ENCODE data around the gene CTNNA3.

Gene CTNNA3

DNA sequence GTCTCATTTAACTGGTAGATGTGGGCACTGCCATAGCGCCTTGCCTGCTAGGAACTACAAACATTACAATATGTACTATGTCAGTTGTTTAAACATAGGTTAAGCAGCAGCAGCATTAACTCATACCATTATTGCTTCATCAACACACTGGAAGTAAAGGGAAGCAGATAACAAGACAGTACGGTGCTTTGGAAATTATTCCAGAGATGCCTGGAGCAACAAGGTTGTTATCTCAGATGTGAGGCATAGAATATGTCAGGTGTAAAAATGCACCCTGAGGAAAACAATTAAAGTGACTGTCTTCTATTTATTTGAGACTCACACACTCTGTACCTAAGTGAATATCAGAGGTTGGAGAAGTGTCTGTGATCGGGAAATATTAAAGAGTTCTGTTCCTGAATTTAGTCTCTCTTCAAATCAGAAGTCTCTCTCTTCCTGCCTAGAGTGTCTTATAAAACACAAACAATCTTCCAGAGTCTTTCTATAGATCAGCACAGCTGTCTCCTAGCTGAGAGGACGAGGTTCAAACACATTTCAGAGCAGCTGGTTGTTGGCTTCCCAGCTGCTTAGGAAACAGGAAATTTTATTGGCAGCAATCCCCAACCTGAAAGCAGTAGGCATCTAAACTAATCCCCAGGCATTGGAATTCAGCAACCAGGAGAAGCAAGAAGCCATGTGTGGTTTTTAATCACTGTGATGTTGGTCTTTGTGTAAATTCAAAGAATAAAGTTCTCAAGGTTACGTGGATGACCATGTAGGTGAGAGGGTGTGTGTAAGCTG lies 1764.5 kb downstream of the CTNNA3 start:
- Histone ChIP-seq H3K9me3 (ENCODE audit: control insufficient read depth, low read length) (no peaks in the 10 kb centered on the region), H3K27me3 (ENCODE audit: control insufficient read depth, insufficient read depth, low read length) (no peaks in the 10 kb centered on the region), H3K4me1 (ENCODE audit: control insufficient read depth, insufficient read depth, low read length) (no peaks in the 10 kb centered on the region), H3K36me3 (ENCODE audit: control insufficient read depth, insufficient read depth, low read length) (no peaks in the 10 kb centered on the region), H3K4me3 (ENCODE audit: low read length) (no peak overlapping the region), H3K9ac (ENCODE audit: low read length) (no peak overlapping the region)

DNA sequence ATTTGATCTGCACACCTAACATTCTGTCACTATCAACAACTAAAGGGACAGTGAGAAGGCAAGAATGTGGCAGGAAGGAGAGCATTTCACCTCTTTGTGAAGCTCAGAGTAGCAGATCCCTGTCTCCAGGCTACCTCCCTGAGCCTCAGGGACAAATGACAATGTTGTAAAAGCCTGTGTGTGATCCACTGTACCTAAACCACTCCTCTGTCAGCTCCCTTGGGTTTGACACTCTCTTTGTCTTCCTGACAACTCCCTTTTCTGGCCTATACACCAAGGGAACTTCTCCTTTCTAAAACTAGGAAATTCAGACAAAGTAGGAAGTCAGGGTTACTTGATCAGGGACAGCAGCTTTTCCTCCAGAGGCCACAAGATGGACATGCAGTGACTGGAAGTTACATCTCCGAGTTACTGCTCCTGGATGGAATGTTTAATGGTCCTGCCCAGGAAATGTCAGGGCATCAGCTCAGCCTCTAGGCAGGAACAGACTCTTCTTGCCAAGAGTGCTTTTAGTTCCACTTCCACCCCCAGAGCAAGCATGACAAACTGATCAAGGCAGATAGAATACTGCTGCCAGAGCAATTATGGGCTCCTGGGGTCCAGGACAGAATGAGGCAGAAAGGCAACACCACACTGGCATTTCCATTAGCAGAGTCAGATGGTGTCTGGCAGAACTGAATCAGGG lies 1784.7 kb downstream of the CTNNA3 start:
- no peaks in the 10 kb centered on the region for H3K36me3 ChIP-seq (ENCODE audit: control insufficient read depth, insufficient read depth, low read length)
- H3K4me3 ChIP-seq (ENCODE audit: low read length): no peak overlapping the region
- H3K4me1 ChIP-seq (ENCODE audit: control insufficient read depth, insufficient read depth, low read length): no peaks in the 10 kb centered on the region
- no peaks in the 10 kb centered on the region for H3K9me3 ChIP-seq (ENCODE audit: control insufficient read depth, low read length)
- no peak overlapping the region for H3K9ac ChIP-seq (ENCODE audit: low read length)
- H3K27me3 ChIP-seq (ENCODE audit: control insufficient read depth, insufficient read depth, low read length): no peaks in the 10 kb centered on the region

DNA sequence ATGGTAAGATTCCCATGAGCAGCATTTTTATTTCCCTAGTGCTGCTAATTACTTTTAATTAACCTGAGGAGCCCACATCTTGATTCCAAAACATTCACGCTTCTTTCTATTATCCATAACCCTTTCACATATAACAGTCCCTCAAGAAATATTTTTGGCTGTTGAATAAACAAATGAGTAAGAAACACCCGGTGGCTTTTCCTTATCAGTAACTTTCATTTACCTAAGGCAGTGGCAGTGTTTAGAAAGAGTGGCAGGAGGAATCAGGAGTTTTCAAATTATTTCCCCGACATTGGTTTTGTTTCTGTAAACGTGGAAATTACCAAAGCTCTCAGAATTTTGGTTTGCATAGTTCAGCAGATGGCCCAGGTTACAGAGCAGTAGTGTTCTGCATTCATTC lies 1785.8 kb downstream of the CTNNA3 start:
- Histone ChIP-seq H3K4me3 (ENCODE audit: low read length) (no peak overlapping the region), H3K36me3 (ENCODE audit: control insufficient read depth, insufficient read depth, low read length) (no peaks in the 10 kb centered on the region), H3K9ac (ENCODE audit: low read length) (no peak overlapping the region), H3K4me1 (ENCODE audit: control insufficient read depth, insufficient read depth, low read length) (no peaks in the 10 kb centered on the region), H3K9me3 (ENCODE audit: control insufficient read depth, low read length) (no peaks in the 10 kb centered on the region), H3K27me3 (ENCODE audit: control insufficient read depth, insufficient read depth, low read length) (no peaks in the 10 kb centered on the region)

DNA sequence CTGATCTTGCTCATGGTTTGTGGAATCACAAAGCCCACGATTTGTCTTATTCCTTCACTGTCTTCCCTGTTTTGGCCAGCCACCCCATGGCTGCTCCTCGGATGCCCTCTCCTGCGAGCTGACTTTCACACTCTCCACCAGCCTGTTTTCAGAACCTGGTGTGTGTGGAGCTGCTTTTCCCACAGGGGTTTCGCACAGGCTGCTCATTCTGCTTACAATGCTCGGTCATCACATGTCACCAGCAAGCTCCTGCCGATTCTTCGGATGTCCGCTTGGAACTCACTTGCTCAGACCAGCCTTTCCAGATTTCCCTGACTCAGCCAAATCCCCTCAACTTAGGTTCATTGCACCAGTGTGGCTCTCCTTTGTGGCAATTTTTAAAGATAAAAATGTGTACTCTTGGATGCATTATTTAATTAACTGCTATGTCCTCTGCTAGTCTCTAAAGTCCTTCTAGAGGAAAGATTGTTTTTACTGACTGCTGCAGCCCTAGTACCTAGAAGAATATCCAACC lies 1788.7 kb downstream of the CTNNA3 start:
- Histone ChIP-seq H3K9me3 (ENCODE audit: control insufficient read depth, low read length) (no peaks in the 10 kb centered on the region), H3K36me3 (ENCODE audit: control insufficient read depth, insufficient read depth, low read length) (no peaks in the 10 kb centered on the region), H3K9ac (ENCODE audit: low read length) (no peak overlapping the region), H3K4me1 (ENCODE audit: control insufficient read depth, insufficient read depth, low read length) (no peaks in the 10 kb centered on the region), H3K4me3 (ENCODE audit: low read length) (no peak overlapping the region), H3K27me3 (ENCODE audit: control insufficient read depth, insufficient read depth, low read length) (no peaks in the 10 kb centered on the region)

DNA sequence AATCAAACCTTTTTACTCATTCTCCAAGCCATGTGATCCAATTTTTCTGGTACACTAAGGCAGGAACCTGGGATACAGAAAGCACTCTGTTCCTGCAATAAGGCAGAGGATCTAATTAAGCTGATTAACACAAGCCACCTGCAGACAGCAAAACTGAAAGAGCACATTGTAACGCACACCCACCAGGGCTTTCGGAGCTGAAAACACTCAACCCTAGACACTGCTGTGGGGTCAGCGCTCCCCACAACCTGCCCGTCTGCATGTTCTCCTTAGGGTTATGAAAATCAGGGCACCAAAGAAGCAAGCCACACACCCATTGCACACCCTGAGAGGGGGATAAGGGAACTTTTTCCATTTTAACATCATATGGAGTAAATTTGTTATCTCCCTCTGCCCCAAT lies 1792.4 kb downstream of the CTNNA3 start:
- no peaks in the 10 kb centered on the region for H3K4me1 ChIP-seq (ENCODE audit: control insufficient read depth, insufficient read depth, low read length)
- H3K9me3 ChIP-seq (ENCODE audit: control insufficient read depth, low read length): no peaks in the 10 kb centered on the region
- H3K9ac ChIP-seq (ENCODE audit: low read length): no peak overlapping the region
- no peaks in the 10 kb centered on the region for H3K27me3 ChIP-seq (ENCODE audit: control insufficient read depth, insufficient read depth, low read length)
- no peaks in the 10 kb centered on the region for H3K36me3 ChIP-seq (ENCODE audit: control insufficient read depth, insufficient read depth, low read length)
- no peak overlapping the region for H3K4me3 ChIP-seq (ENCODE audit: low read length)

DNA sequence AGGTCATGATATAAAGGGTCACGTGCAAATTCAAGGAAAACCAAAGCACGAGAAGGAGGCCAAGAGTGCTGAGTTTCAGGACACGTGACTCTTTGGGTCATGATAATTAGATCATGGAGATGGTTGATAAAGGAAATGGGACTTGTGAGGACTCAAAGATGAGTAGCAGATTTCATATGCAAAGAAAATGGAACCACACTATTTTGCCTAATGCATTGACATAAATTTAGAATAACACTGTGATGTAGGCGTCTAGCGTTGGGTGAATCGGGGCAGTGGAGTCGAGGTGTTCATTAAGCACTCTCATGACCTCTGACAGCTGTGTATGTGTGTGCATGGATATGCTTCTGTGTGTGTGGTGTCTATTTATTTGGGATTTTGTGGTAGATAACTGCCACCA lies 1795.7 kb downstream of the CTNNA3 start:
- no peak overlapping the region for H3K4me3 ChIP-seq (ENCODE audit: low read length)
- H3K9ac ChIP-seq (ENCODE audit: low read length): no peak overlapping the region
- no peaks in the 10 kb centered on the region for H3K9me3 ChIP-seq (ENCODE audit: control insufficient read depth, low read length)
- H3K27me3 ChIP-seq (ENCODE audit: control insufficient read depth, insufficient read depth, low read length): no peaks in the 10 kb centered on the region
- H3K36me3 ChIP-seq (ENCODE audit: control insufficient read depth, insufficient read depth, low read length): no peaks in the 10 kb centered on the region
- no peaks in the 10 kb centered on the region for H3K4me1 ChIP-seq (ENCODE audit: control insufficient read depth, insufficient read depth, low read length)

DNA sequence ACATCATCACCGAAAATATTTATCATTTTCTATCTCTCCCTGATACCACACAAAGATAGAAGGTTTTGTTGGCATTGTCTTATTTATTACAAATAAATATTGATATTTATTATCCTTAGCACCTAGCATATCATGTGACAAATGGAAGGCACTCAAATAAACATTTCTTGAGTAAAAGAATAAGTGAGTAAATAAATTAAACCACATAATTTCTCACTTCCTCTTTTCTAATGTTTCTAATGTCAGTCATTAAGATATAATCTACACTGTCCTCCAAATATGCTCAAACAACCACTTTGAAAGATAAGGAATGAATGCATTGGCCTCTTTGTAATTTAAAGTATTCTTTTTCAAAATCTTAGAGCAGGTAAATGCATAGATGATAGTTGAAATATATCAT lies 1797.9 kb downstream of the CTNNA3 start:
- H3K27me3 ChIP-seq (ENCODE audit: control insufficient read depth, insufficient read depth, low read length): no peaks in the 10 kb centered on the region
- no peaks in the 10 kb centered on the region for H3K36me3 ChIP-seq (ENCODE audit: control insufficient read depth, insufficient read depth, low read length)
- H3K9ac ChIP-seq (ENCODE audit: low read length): no peak overlapping the region
- no peaks in the 10 kb centered on the region for H3K9me3 ChIP-seq (ENCODE audit: control insufficient read depth, low read length)
- H3K4me3 ChIP-seq (ENCODE audit: low read length): no peak overlapping the region
- no peaks in the 10 kb centered on the region for H3K4me1 ChIP-seq (ENCODE audit: control insufficient read depth, insufficient read depth, low read length)

DNA sequence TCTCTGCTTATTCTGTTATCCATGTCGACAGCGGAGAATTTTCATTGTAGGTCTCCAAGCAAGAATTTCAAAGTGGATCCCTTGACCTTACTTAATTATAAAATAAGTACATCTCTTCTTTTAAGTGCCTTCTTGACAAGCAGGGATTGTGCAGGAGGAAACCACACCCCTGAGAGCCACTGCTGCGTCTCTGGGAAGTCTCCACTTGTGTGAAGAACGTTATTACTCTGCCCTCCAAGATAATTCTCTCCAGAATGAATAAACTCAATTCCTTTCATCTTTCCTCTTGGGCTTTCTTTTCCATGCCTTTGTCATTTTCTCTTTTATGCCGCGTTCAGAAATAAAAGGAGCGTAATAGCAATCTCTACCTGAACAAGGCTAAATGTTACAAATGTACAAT lies 1801.0 kb downstream of the CTNNA3 start:
- Histone ChIP-seq H3K27me3 (ENCODE audit: control insufficient read depth, insufficient read depth, low read length) (no peaks in the 10 kb centered on the region), H3K4me1 (ENCODE audit: control insufficient read depth, insufficient read depth, low read length) (no peaks in the 10 kb centered on the region), H3K9ac (ENCODE audit: low read length) (no peak overlapping the region), H3K4me3 (ENCODE audit: low read length) (no peak overlapping the region), H3K9me3 (ENCODE audit: control insufficient read depth, low read length) (no peaks in the 10 kb centered on the region), H3K36me3 (ENCODE audit: control insufficient read depth, insufficient read depth, low read length) (no peaks in the 10 kb centered on the region)

DNA sequence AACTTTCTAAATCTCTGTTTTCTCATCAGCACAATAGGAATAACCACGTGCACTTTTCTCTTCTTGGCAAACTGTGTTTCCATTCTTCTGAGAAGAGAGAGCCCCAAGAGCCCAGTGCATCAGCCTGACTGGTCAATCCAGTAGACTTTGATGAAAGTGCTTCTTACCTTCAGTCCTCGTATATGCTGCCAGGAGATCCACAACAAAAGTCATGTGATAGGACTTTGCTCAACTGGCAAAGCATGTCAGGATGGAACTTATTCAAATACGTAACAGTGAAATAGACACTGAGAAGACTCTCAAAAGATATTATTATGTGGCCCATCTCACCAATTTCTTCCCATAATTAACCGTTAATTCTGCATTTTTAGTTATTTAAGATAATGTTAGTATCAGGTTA lies 1801.6 kb downstream of the CTNNA3 start:
- no peaks in the 10 kb centered on the region for H3K27me3 ChIP-seq (ENCODE audit: control insufficient read depth, insufficient read depth, low read length)
- H3K4me3 ChIP-seq (ENCODE audit: low read length): no peak overlapping the region
- no peaks in the 10 kb centered on the region for H3K36me3 ChIP-seq (ENCODE audit: control insufficient read depth, insufficient read depth, low read length)
- H3K9ac ChIP-seq (ENCODE audit: low read length): no peak overlapping the region
- H3K9me3 ChIP-seq (ENCODE audit: control insufficient read depth, low read length): no peaks in the 10 kb centered on the region
- no peaks in the 10 kb centered on the region for H3K4me1 ChIP-seq (ENCODE audit: control insufficient read depth, insufficient read depth, low read length)

DNA sequence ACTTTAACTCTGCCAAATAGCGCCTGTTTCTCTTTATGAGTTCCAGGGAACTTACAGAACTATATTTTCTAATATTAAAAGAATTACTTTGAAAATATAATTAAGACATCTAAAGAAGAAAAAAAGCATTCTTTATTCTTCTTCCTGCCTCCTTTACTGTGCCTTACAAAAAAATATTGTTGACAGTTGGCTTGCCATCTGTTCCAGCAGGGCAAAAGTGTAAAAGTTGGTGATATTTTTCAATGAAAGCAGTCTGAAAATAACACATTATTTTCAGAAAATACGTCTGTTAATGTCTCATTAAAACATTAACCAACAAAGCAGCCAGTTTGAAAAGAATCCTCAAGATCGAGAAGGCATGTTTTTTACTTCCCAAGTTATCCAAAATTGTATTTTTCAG lies 1802.3 kb downstream of the CTNNA3 start:
- no peak overlapping the region for H3K9ac ChIP-seq (ENCODE audit: low read length)
- H3K27me3 ChIP-seq (ENCODE audit: control insufficient read depth, insufficient read depth, low read length): no peaks in the 10 kb centered on the region
- no peaks in the 10 kb centered on the region for H3K4me1 ChIP-seq (ENCODE audit: control insufficient read depth, insufficient read depth, low read length)
- H3K36me3 ChIP-seq (ENCODE audit: control insufficient read depth, insufficient read depth, low read length): no peaks in the 10 kb centered on the region
- H3K4me3 ChIP-seq (ENCODE audit: low read length): no peak overlapping the region
- no peaks in the 10 kb centered on the region for H3K9me3 ChIP-seq (ENCODE audit: control insufficient read depth, low read length)

DNA sequence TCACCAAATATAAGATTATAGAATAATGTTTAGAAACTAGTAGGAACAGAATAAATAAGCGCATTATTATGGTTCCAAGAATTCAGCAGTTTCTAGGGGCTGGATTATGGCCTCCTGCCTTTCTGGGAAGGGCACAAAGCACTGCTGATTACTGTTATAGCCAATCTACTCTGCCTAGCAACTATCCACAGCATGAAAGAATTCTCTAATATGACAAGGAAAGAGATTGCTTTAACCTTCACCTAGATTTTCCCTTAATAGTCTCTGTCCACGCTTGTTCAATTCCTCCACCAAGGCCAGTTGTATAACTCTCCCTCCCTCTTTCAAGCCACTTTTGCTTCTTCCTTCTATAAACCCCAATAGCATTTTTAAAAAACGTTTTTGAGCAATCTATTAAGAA lies 1803.7 kb downstream of the CTNNA3 start:
- no peaks in the 10 kb centered on the region for H3K36me3 ChIP-seq (ENCODE audit: control insufficient read depth, insufficient read depth, low read length)
- no peak overlapping the region for H3K4me3 ChIP-seq (ENCODE audit: low read length)
- no peaks in the 10 kb centered on the region for H3K4me1 ChIP-seq (ENCODE audit: control insufficient read depth, insufficient read depth, low read length)
- H3K9me3 ChIP-seq (ENCODE audit: control insufficient read depth, low read length): no peaks in the 10 kb centered on the region
- no peaks in the 10 kb centered on the region for H3K27me3 ChIP-seq (ENCODE audit: control insufficient read depth, insufficient read depth, low read length)
- H3K9ac ChIP-seq (ENCODE audit: low read length): no peak overlapping the region

DNA sequence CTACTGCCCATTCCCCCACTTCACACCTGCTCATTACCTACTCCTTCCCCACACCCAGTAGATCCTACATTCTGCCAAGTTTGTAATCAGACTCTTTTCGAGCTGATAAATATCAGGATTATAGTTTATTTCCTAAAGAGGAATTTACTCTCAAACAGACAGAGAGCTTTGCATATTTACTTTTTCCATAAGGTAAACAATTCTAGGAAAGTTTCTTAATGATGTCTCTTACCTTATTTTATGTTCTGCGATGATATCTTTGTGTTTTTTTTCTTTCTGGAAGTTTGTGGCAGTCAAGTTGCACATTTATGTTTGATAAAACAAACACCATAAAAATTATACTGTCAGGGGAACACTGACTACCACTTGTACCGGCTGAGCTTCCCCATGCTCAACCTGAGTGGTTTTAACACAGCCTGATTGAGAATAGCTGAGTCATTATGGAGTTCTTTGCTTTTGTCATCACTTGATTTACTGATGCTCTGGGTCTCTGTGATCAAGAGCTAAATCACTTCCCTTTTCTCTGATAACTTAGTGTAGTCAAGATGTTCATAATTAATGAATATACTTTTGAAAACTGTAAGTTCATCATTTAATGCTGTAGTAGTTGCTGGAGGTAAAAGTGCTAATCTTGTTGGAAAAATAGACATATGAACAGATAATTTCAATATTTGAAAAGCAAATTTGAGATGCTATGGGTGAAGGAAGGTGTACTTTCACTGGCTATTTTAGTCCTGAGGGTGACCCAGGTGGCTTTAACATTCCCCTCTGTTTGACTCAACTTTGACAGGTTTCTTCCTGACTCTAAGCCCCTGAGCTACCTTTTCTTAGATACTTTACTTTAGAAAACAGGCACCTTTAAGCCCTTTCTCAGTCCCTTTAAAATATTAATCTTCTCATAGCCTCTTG lies 1804.7 kb downstream of the CTNNA3 start:
- H3K9me3 ChIP-seq (ENCODE audit: control insufficient read depth, low read length): no peaks in the 10 kb centered on the region
- H3K9ac ChIP-seq (ENCODE audit: low read length): no peak overlapping the region
- H3K4me3 ChIP-seq (ENCODE audit: low read length): no peak overlapping the region
- H3K4me1 ChIP-seq (ENCODE audit: control insufficient read depth, insufficient read depth, low read length): no peaks in the 10 kb centered on the region
- no peaks in the 10 kb centered on the region for H3K36me3 ChIP-seq (ENCODE audit: control insufficient read depth, insufficient read depth, low read length)
- H3K27me3 ChIP-seq (ENCODE audit: control insufficient read depth, insufficient read depth, low read length): no peaks in the 10 kb centered on the region
